Astrocyte (in vitro differentiated cells and primary cell): ENCODE results near the gene IL16. TPM values are rescaled to one million over a fixed set of nuclear protein-coding genes. Genes with fewer than 3 reads are reported as not detected.

Source experiments
- DNase-seq: peaks from one replicate; pipeline ENCODE4 v3.0.0-alpha.2; 2010; ENCODE audit warnings: low read depth
- FAIRE-seq: peaks from 2 replicates; lab custom pipeline; 2011; peaks lifted over from hg19 to GRCh38; lab: Jason Lieb, UNC
- H2AFZ ChIP-seq: 2 replicates; pipeline ENCODE4 v1.6.0; 2012; ENCODE audit warnings: low read depth, low read length, inconsistent platforms
- H3K27ac ChIP-seq: 2 replicates; pipeline ENCODE4 v1.5.1; 2011; ENCODE audit warnings: low read depth, low read length, inconsistent platforms
- H3K27me3 ChIP-seq: 2 replicates; pipeline ENCODE4 v1.6.0; 2011; ENCODE audit warnings: low read length, inconsistent platforms; ENCODE audit not compliant: insufficient read depth
- H3K36me3 ChIP-seq: 2 replicates; pipeline ENCODE4 v1.5.1; 2011; ENCODE audit warnings: low read length, inconsistent platforms; ENCODE audit not compliant: insufficient read depth
- H3K4me1 ChIP-seq: 2 replicates; pipeline ENCODE4 v1.5.1; 2011; ENCODE audit warnings: low read length, inconsistent platforms; ENCODE audit not compliant: insufficient read depth
- H3K4me2 ChIP-seq: 2 replicates; pipeline ENCODE4 v1.6.0; 2012; ENCODE audit warnings: low read length, inconsistent platforms
- H3K4me3 ChIP-seq: 2 replicates; pipeline ENCODE4 v1.5.1; 2011; ENCODE audit warnings: low read depth, mild to moderate bottlenecking, low read length, inconsistent platforms; ENCODE audit not compliant: insufficient read depth
- H3K79me2 ChIP-seq: 2 replicates; pipeline ENCODE4 v1.6.0; 2012; ENCODE audit warnings: mild to moderate bottlenecking, low read length, inconsistent platforms; ENCODE audit not compliant: insufficient read depth
- H3K9ac ChIP-seq: 2 replicates; pipeline ENCODE4 v1.6.0; 2012; ENCODE audit warnings: mild to moderate bottlenecking, low read length, inconsistent platforms
- H3K9me3 ChIP-seq: 2 replicates; pipeline ENCODE4 v1.5.1; 2012; ENCODE audit warnings: low read depth, mild to moderate bottlenecking, low read length, inconsistent platforms; ENCODE audit not compliant: insufficient read depth
- H4K20me1 ChIP-seq: 2 replicates; pipeline ENCODE4 v1.6.0; 2012; ENCODE audit warnings: low read length, inconsistent platforms; ENCODE audit not compliant: insufficient read depth
- H3K27ac Mint-ChIP-seq: one replicate; pipeline ENCODE4 v1.8.0; 2021; ENCODE audit warnings: mild to moderate bottlenecking, mixed read lengths; ENCODE audit not compliant: unreplicated experiment
- H3K27me3 Mint-ChIP-seq: one replicate; pipeline ENCODE4 v1.8.0; 2021; ENCODE audit warnings: low read depth, mixed read lengths; ENCODE audit not compliant: unreplicated experiment
- H3K36me3 Mint-ChIP-seq: one replicate; pipeline ENCODE4 v1.8.0; 2021; ENCODE audit warnings: low read depth, mixed read lengths; ENCODE audit not compliant: unreplicated experiment
- H3K4me1 Mint-ChIP-seq: one replicate; pipeline ENCODE4 v1.8.0; 2021; ENCODE audit warnings: low read depth, mixed read lengths; ENCODE audit not compliant: unreplicated experiment
- H3K4me3 Mint-ChIP-seq: one replicate; pipeline ENCODE4 v1.8.0; 2021; ENCODE audit warnings: mild to moderate bottlenecking, moderate library complexity, mixed read lengths; ENCODE audit not compliant: unreplicated experiment
- H3K9me3 Mint-ChIP-seq: one replicate; pipeline ENCODE4 v1.8.0; 2021; ENCODE audit warnings: mild to moderate bottlenecking, mixed read lengths; ENCODE audit not compliant: unreplicated experiment
- EZH2 ChIP-seq: IDR thresholded peaks from 2 replicates; pipeline ENCODE4 v1.6.1; 2012; ENCODE audit warnings: mild to moderate bottlenecking, low read length, inconsistent platforms; ENCODE audit not compliant: insufficient read depth
- total RNA-seq: library from RNA; stranded (reverse); gene quantifications from 2 replicates; pipeline ENCODE4 v1.2.1, GENCODE V29; 2021
- TF ChIP-seq, protein P1 (sequence below): IDR thresholded peaks from 2 replicates; pipeline ENCODE4 v1.5.1; 2011; ENCODE audit warnings: low read depth, mild to moderate bottlenecking, inconsistent platforms, low read length, moderate library complexity; ENCODE audit not compliant: insufficient read depth

IL16 gene
- total RNA-seq, 1 donor from 2014 or later, result 0.36 TPM

DNA sequence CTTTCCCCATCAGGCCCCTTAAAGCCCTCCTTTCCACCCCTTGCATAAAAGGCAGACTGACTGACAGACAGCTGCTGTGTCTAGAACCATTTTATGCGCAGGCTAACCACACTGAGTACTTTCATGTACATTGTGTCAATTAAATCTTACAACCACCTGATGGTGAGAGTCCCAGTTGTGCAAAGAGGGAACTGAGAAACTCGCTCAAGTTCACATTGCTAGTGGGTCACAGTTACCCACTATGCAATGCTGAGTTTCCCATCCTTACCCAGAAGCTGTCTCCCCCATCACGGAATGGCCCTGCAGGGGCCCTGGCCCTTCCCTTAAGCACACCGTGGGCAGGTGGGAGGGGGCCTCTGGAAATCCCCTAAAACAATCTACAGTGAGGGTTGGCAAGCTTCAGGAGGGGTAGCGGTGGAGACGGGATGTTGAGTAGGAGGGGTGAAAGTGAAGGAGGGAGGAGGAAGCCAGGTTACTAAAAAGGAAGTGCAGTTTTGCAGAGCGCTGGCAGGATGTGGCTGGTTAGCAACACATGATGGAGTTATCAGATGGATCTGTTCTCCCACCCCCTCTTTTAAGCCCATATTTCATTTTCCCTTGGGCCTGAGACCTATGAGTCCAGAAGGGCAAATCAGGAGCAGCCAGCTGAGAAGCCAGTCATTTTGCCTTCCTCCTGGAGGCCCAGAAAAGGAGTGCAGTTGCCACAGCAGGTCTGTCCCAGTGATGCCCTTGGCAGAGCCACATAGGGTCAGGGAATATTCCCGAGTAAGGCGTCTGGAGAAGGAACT, 97.2 kb downstream of the IL16 start:
- no peaks in the 10 kb centered on the region for H3K9me3 Mint-ChIP-seq

DNA sequence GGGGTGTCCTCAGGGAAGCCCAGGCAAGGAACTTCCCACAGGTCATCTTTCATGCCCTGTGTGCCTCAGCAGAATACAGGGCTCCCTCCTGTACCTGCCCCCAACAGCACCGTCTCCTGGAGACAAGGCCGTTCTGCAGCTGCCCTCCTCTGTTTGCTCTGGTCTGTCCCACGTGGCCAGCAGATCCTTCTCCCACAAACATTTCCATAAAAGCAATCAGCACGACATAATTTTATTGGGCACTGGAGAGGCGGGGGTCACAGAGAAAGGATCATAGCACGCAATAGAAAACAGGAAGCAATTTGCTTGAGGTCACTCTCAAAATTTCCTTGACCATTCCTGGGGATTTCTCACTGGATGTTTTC, 97.8 kb downstream of the IL16 start:
- no peak for TF ChIP-seq EZH2
- TF ChIP-seq, protein P1, sequence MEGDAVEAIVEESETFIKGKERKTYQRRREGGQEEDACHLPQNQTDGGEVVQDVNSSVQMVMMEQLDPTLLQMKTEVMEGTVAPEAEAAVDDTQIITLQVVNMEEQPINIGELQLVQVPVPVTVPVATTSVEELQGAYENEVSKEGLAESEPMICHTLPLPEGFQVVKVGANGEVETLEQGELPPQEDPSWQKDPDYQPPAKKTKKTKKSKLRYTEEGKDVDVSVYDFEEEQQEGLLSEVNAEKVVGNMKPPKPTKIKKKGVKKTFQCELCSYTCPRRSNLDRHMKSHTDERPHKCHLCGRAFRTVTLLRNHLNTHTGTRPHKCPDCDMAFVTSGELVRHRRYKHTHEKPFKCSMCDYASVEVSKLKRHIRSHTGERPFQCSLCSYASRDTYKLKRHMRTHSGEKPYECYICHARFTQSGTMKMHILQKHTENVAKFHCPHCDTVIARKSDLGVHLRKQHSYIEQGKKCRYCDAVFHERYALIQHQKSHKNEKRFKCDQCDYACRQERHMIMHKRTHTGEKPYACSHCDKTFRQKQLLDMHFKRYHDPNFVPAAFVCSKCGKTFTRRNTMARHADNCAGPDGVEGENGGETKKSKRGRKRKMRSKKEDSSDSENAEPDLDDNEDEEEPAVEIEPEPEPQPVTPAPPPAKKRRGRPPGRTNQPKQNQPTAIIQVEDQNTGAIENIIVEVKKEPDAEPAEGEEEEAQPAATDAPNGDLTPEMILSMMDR, result no peak

More for the DNA sequence above, 97.2 kb downstream of the IL16 start:
- Histone ChIP-seq H3K4me2 (no peak overlapping the region), H3K9ac (no peak overlapping the region), H4K20me1 (no peaks in the 10 kb centered on the region), H3K4me1 (peaks cover 5% of the 10 kb centered on the region), H2AFZ (no peak overlapping the region), H3K36me3 (no peaks in the 10 kb centered on the region), H3K79me2 (no peaks in the 10 kb centered on the region), H3K9me3 (no peaks in the 10 kb centered on the region), H3K4me3 (no peak overlapping the region), H3K27ac (no peak overlapping the region), H3K27me3 (peaks cover 28% of the 10 kb centered on the region)
- H3K4me3 Mint-ChIP-seq, result no peak overlapping the region
- TF ChIP-seq, protein P1, result no peak
- TF ChIP-seq EZH2, result no peak
- FAIRE-seq (no peak), DNase-seq (no peak)
- peaks cover 1% of the 10 kb centered on the region for H3K4me1 Mint-ChIP-seq
- no peak overlapping the region for H3K27ac Mint-ChIP-seq
- no peaks in the 10 kb centered on the region for H3K36me3 Mint-ChIP-seq
- H3K27me3 Mint-ChIP-seq, result peaks cover 11% of the 10 kb centered on the region

More for the DNA sequence above, 97.8 kb downstream of the IL16 start:
- Histone ChIP-seq H4K20me1 (no peaks in the 10 kb centered on the region), H2AFZ (no peak overlapping the region), H3K36me3 (no peaks in the 10 kb centered on the region), H3K4me2 (no peak overlapping the region), H3K4me1 (peaks cover 5% of the 10 kb centered on the region), H3K9ac (no peak overlapping the region), H3K27me3 (peaks cover 28% of the 10 kb centered on the region), H3K79me2 (no peaks in the 10 kb centered on the region), H3K9me3 (no peaks in the 10 kb centered on the region), H3K27ac (no peak overlapping the region), H3K4me3 (no peak overlapping the region)
- no peaks in the 10 kb centered on the region for H3K36me3 Mint-ChIP-seq
- no peak overlapping the region for H3K4me3 Mint-ChIP-seq
- H3K27ac Mint-ChIP-seq, result no peak overlapping the region
- no peak for DNase-seq
- no peak for FAIRE-seq
- H3K9me3 Mint-ChIP-seq, result no peaks in the 10 kb centered on the region
- H3K4me1 Mint-ChIP-seq, result peaks cover 1% of the 10 kb centered on the region
- H3K27me3 Mint-ChIP-seq, result peaks cover 11% of the 10 kb centered on the region
